SK-N-SH (cell line): ENCODE measurements around the gene TLE1.

Experiments used
- CTCF ChIP-seq: fragments of 200-600 bp; sonication (generic); IDR thresholded peaks from 2 replicates; pipeline ENCODE4 v1.6.1; 2017; ENCODE audit warnings: antibody characterized with exemption, mild to moderate bottlenecking, moderate library complexity
- EP300 ChIP-seq, 2 experiments: IDR thresholded peaks; 2 replicates each; pipeline versions ENCODE4 v1.4.0 to v1.6.1; 2012; ENCODE audit warnings: borderline replicate concordance in 1 of 2, low read depth in 1 of 2, low read length in 1 of 2
- MAX ChIP-seq: IDR thresholded peaks from 2 replicates; pipeline ENCODE4 v1.4.0; 2012; ENCODE audit warnings: low read depth
- POLR2AphosphoS5 ChIP-seq: IDR thresholded peaks from 2 replicates; pipeline ENCODE4 v1.6.1; 2012; ENCODE audit warnings: low read depth, low read length
- RAD21 ChIP-seq: IDR thresholded peaks from 2 replicates; pipeline ENCODE4 v1.6.1; 2012; ENCODE audit warnings: mild to moderate bottlenecking, low read length
- ZBTB33 ChIP-seq: IDR thresholded peaks from 2 replicates; pipeline ENCODE4 v1.4.0; 2012; ENCODE audit warnings: low read depth, borderline replicate concordance

- TF ChIP-seq CTCF (no peak), MAX (no peak), ZBTB33 (no peak), EP300 (IDR thresholded peaks at IDR 0.05; ENCODE audit: borderline replicate concordance in 1 of 2, low read depth in 1 of 2, low read length in 1 of 2) (no peak), RAD21 (no peak), POLR2AphosphoS5 (no peak)
Measured at GRCh38 chr9:81629440-81629839, 59.9 kb downstream of the TLE1 start.
